Neural cell (in vitro differentiated cells): ENCODE measurements around the gene GSTO2. TPM values are rescaled to one million over a fixed set of nuclear protein-coding genes. Genes with fewer than 3 reads are reported as not detected.

Source experiments
- H2AFZ ChIP-seq: fragments of 200-600, 300-800 bp; sonication (generic), shearing (Covaris generic); 2 replicates; pipeline ENCODE4 v1.6.0; 2014; ENCODE audit warnings: low read depth, mild to moderate bottlenecking, antibody characterized with exemption, low read length, moderate library complexity
- H3F3A ChIP-seq: fragments of 200-600 bp; shearing (Covaris generic); 2 replicates; pipeline ENCODE4 v1.6.1; 2016; ENCODE audit warnings: mild to moderate bottlenecking, moderate library complexity, mixed read lengths, antibody characterized with exemption, low read length; ENCODE audit not compliant: insufficient read depth, poor library complexity, severe bottlenecking
- H3K27ac ChIP-seq: fragments of 200-600, 300-800 bp; sonication (generic), shearing (Covaris generic); 2 replicates; pipeline ENCODE4 v1.5.1; 2014; ENCODE audit warnings: mild to moderate bottlenecking, low read length, moderate library complexity
- H3K27me3 ChIP-seq: fragments of 300-800, 200-600 bp; sonication (generic), shearing (Covaris generic); 2 replicates; pipeline ENCODE4 v1.6.0; 2014; ENCODE audit warnings: mild to moderate bottlenecking, low read depth, low read length, moderate library complexity; ENCODE audit not compliant: insufficient read depth
- H3K36me3 ChIP-seq: fragments of 300-800, 200-600 bp; sonication (generic), shearing (Covaris generic); 2 replicates; pipeline ENCODE4 v1.5.1; 2014; ENCODE audit warnings: mild to moderate bottlenecking, antibody characterized with exemption, low read length, moderate library complexity; ENCODE audit not compliant: insufficient read depth
- H3K4me2 ChIP-seq: fragments of 300-800, 200-600 bp; sonication (generic), shearing (Covaris generic); 2 replicates; pipeline ENCODE4 v1.6.0; 2014; ENCODE audit warnings: mild to moderate bottlenecking, low read length
- H3K4me3 ChIP-seq: fragments of 300-800, 200-600 bp; sonication (generic), shearing (Covaris generic); 2 replicates; pipeline ENCODE4 v1.5.1; 2014; ENCODE audit warnings: mild to moderate bottlenecking, low read length, moderate library complexity
- H3K79me2 ChIP-seq: fragments of 200-600 bp; shearing (Covaris generic); replicated peaks from 2 replicates; pipeline ENCODE4 v1.6.0; 2014; ENCODE audit warnings: mild to moderate bottlenecking, low read length, moderate library complexity; ENCODE audit not compliant: insufficient read depth
- H3K9ac ChIP-seq: fragments of 300-800, 200-600 bp; sonication (generic), shearing (Covaris generic); 2 replicates; pipeline ENCODE4 v1.6.1; 2016; ENCODE audit warnings: mild to moderate bottlenecking, low read length, mixed read lengths
- H3K9me2 ChIP-seq: fragments of 200-600 bp; shearing (Covaris generic); 2 replicates; pipeline ENCODE4 v1.6.1; 2016; ENCODE audit warnings: mild to moderate bottlenecking, low read length, mixed read lengths; ENCODE audit not compliant: insufficient read depth
- H3K9me3 ChIP-seq: fragments of 200-600, 300-800 bp; sonication (generic), shearing (Covaris generic); 2 replicates; pipeline ENCODE4 v1.6.1; 2016; ENCODE audit warnings: mild to moderate bottlenecking, mixed run types, low read length, moderate library complexity, mixed read lengths
- H4K20me1 ChIP-seq: fragments of 200-600 bp; shearing (Covaris generic); 2 replicates; pipeline ENCODE4 v1.6.1; 2016; ENCODE audit warnings: mild to moderate bottlenecking, mixed run types; ENCODE audit not compliant: insufficient read depth
- EP300 ChIP-seq: fragments of 450-650 bp; conservative IDR thresholded peaks from 2 replicates; pipeline ENCODE4 v1.6.1; 2014; ENCODE audit warnings: antibody characterized with exemption, mild to moderate bottlenecking, moderate library complexity; ENCODE audit not compliant: poor library complexity, severe bottlenecking
- EZH2 ChIP-seq: fragments of 200-600, 300-800 bp; shearing (Covaris generic), sonication (generic); IDR thresholded peaks from 2 replicates; pipeline ENCODE4 v1.6.1; 2014; ENCODE audit warnings: antibody characterized with exemption, low read length, borderline replicate concordance, mild to moderate bottlenecking; ENCODE audit not compliant: insufficient read depth, poor library complexity, severe bottlenecking
- MXI1 ChIP-seq: fragments of 450-650 bp; conservative IDR thresholded peaks from 2 replicates; pipeline ENCODE4 v1.6.1; 2014; ENCODE audit warnings: antibody characterized with exemption, mild to moderate bottlenecking; ENCODE audit not compliant: poor library complexity, severe bottlenecking
- POLR2AphosphoS5 ChIP-seq: IDR thresholded peaks from 2 replicates; pipeline ENCODE4 v1.6.1; 2012
- RAD21 ChIP-seq: fragments of 450-650 bp; conservative IDR thresholded peaks from 2 replicates; pipeline ENCODE4 v1.6.1; 2014; ENCODE audit warnings: antibody characterized with exemption, mild to moderate bottlenecking, moderate library complexity
- SMC3 ChIP-seq: fragments of 450-650 bp; conservative IDR thresholded peaks from 2 replicates; pipeline ENCODE4 v1.6.1; 2014; ENCODE audit warnings: antibody characterized with exemption, mild to moderate bottlenecking, moderate library complexity; ENCODE audit not compliant: poor library complexity
- TAF1 ChIP-seq: IDR thresholded peaks from 2 replicates; pipeline ENCODE4 v1.6.1; 2012; ENCODE audit warnings: low read depth
- polyA plus RNA-seq: library from polyadenylated mRNA; depleted of rRNA; stranded (reverse); fragments of >200 nt; gene quantifications from 2 replicates; pipeline ENCODE4 v1.2.3, GENCODE V29; 2014
- TF ChIP-seq, protein P1 (sequence below): IDR thresholded peaks from 2 replicates; pipeline ENCODE4 v1.6.1; 2012; ENCODE audit warnings: borderline replicate concordance
- TF ChIP-seq, protein P2 (sequence below): fragments of 450-650 bp; IDR thresholded peaks from 2 replicates; pipeline ENCODE4 v1.5.1; 2014; ENCODE audit warnings: antibody characterized with exemption, mild to moderate bottlenecking, moderate library complexity; ENCODE audit not compliant: poor library complexity, severe bottlenecking

GSTO2 gene
- polyA plus RNA-seq, 1 donor from 2014 or later: 0.53 TPM

DNA sequence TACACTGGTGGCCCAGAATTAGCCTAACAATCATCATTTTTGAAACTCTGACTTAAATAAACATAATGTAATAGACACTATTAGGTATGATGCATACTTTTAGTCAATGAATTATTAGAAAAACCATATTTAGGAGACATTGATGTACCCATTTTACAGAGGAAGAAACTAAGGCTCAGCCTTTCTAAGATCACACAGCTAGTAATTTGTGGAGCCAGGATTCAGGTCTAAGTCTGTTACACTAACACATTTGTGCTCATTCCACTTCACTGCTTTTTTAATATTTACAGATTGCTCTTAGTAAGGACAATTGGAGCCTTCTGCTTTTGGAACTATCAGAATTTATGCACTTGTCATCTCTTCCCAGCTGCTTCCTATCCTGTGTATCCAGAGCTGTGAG, 45.7 kb upstream of the GSTO2 start:
- TF ChIP-seq EZH2 (no peak), SMC3 (no peak), POLR2AphosphoS5 (no peak), MXI1 (no peak), RAD21 (no peak), TAF1 (no peak), EP300 (no peak)
- TF ChIP-seq, protein P1, sequence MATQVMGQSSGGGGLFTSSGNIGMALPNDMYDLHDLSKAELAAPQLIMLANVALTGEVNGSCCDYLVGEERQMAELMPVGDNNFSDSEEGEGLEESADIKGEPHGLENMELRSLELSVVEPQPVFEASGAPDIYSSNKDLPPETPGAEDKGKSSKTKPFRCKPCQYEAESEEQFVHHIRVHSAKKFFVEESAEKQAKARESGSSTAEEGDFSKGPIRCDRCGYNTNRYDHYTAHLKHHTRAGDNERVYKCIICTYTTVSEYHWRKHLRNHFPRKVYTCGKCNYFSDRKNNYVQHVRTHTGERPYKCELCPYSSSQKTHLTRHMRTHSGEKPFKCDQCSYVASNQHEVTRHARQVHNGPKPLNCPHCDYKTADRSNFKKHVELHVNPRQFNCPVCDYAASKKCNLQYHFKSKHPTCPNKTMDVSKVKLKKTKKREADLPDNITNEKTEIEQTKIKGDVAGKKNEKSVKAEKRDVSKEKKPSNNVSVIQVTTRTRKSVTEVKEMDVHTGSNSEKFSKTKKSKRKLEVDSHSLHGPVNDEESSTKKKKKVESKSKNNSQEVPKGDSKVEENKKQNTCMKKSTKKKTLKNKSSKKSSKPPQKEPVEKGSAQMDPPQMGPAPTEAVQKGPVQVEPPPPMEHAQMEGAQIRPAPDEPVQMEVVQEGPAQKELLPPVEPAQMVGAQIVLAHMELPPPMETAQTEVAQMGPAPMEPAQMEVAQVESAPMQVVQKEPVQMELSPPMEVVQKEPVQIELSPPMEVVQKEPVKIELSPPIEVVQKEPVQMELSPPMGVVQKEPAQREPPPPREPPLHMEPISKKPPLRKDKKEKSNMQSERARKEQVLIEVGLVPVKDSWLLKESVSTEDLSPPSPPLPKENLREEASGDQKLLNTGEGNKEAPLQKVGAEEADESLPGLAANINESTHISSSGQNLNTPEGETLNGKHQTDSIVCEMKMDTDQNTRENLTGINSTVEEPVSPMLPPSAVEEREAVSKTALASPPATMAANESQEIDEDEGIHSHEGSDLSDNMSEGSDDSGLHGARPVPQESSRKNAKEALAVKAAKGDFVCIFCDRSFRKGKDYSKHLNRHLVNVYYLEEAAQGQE: no peak
- TF ChIP-seq, protein P2, sequence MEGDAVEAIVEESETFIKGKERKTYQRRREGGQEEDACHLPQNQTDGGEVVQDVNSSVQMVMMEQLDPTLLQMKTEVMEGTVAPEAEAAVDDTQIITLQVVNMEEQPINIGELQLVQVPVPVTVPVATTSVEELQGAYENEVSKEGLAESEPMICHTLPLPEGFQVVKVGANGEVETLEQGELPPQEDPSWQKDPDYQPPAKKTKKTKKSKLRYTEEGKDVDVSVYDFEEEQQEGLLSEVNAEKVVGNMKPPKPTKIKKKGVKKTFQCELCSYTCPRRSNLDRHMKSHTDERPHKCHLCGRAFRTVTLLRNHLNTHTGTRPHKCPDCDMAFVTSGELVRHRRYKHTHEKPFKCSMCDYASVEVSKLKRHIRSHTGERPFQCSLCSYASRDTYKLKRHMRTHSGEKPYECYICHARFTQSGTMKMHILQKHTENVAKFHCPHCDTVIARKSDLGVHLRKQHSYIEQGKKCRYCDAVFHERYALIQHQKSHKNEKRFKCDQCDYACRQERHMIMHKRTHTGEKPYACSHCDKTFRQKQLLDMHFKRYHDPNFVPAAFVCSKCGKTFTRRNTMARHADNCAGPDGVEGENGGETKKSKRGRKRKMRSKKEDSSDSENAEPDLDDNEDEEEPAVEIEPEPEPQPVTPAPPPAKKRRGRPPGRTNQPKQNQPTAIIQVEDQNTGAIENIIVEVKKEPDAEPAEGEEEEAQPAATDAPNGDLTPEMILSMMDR: no peak
- Histone ChIP-seq H3K36me3 (no peaks in the 10 kb centered on the region), H3K4me3 (no peak overlapping the region), H3K27me3 (no peaks in the 10 kb centered on the region), H3K9me3 (no peaks in the 10 kb centered on the region), H3K4me2 (no peak overlapping the region), H3K79me2 (no peaks in the 10 kb centered on the region), H3K9ac (no peak overlapping the region), H3K9me2 (no peaks in the 10 kb centered on the region), H2AFZ (no peak overlapping the region), H3K27ac (no peak overlapping the region), H4K20me1 (no peaks in the 10 kb centered on the region), H3F3A (no peaks in the 10 kb centered on the region)

DNA sequence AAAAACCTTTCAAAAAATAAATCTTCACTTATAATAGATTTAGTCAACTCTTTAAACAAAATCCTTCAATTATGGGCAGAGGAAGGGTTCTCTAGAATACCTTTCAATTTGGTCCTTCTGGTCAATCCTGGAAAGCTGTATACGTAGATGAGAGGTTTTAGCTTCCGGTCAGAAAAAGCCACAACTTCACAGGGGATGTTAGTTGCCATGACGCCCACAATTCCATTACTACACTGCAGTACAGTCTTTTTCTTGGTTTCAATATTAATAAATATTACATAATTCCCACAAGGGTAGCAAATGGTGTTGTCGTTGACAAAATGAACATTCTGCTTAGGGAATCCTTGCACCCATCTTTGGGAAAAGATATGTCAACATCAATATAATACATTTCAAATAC, 38.5 kb upstream of the GSTO2 start:
- H3K9ac ChIP-seq: no peak overlapping the region
- H3K4me2 ChIP-seq: no peak overlapping the region
- H3K9me3 ChIP-seq: no peaks in the 10 kb centered on the region
- H3K4me3 ChIP-seq: no peak overlapping the region
- H2AFZ ChIP-seq: no peak overlapping the region
- no peaks in the 10 kb centered on the region for H3F3A ChIP-seq
- H3K9me2 ChIP-seq: no peaks in the 10 kb centered on the region
- H3K79me2 ChIP-seq: no peaks in the 10 kb centered on the region
- H3K36me3 ChIP-seq: no peaks in the 10 kb centered on the region
- H4K20me1 ChIP-seq: no peaks in the 10 kb centered on the region
- H3K27ac ChIP-seq: no peak overlapping the region
- no peak for TF ChIP-seq POLR2AphosphoS5
- TF ChIP-seq MXI1: no peak
- no peak for TF ChIP-seq EZH2
- no peak for TF ChIP-seq EP300
- TF ChIP-seq RAD21: no peak
- TF ChIP-seq TAF1: no peak
- TF ChIP-seq SMC3: no peak
- TF ChIP-seq, protein P2: no peak
- TF ChIP-seq, protein P1: no peak
- no peaks in the 10 kb centered on the region for H3K27me3 ChIP-seq
